HEK293 (cell line): ENCODE data around the gene GOLGA8S.
"Not testable (repeated sequence)": the region's sequence is repeated elsewhere in the genome, so short reads cannot be mapped to it uniquely, and the experiment has no call there.

ENCODE experiments used
- CTCF ChIA-PET: fragments of 350-600 bp; formaldehyde crosslinking; extraction: SDS; loops from one replicate; lab custom pipeline; 2021; ENCODE audit warnings: antibody characterized with exemption; lab: Yijun Ruan, JAX
- POLR2A ChIA-PET: fragments of 300-600 bp; formaldehyde crosslinking; extraction: SDS; loops from one replicate; lab custom pipeline; 2020; ENCODE audit warnings: antibody characterized with exemption, inconsistent platforms; lab: Yijun Ruan, JAX
- H3K27ac ChIP-seq: fragments of 200-500 bp; sonication (Bioruptor generic); 2 replicates; pipeline ENCODE4 v1.5.1; 2014; ENCODE audit warnings: low read depth, low read length, control low read depth, inconsistent platforms; ENCODE audit errors: extremely low read depth
- H3K36me3 ChIP-seq, 2 experiments: fragments of 200-500 bp in 1 of 2; sonication (Bioruptor generic) in 1 of 2; 1 replicate in 1 of 2; 2 replicates in 1 of 2; pipeline ENCODE4 v1.5.1; 2014 to 2017; ENCODE audit warnings: inconsistent platforms in 2 of 2, low read length in 2 of 2; ENCODE audit not compliant: control insufficient read depth in 2 of 2, insufficient read depth in 1 of 2
- H3K4me1 ChIP-seq: fragments of 200-500 bp; sonication (Bioruptor generic); 2 replicates; pipeline ENCODE4 v1.5.1; 2014; ENCODE audit warnings: mild to moderate bottlenecking, low read length, inconsistent platforms; ENCODE audit not compliant: control insufficient read depth, insufficient read depth
- H3K4me3 ChIP-seq: 2 replicates; pipeline ENCODE4 v1.5.1; 2011; ENCODE audit warnings: low read depth, mild to moderate bottlenecking, control low read depth, low read length, moderate library complexity
- H3K9me3 ChIP-seq: fragments of 200-500 bp; sonication (Bioruptor generic); 2 replicates; pipeline ENCODE4 v1.5.1; 2014; ENCODE audit warnings: low read depth, low read length, inconsistent platforms; ENCODE audit not compliant: control insufficient read depth, insufficient read depth
- OSR2 ChIP-seq: fragments of 450-650 bp; formaldehyde crosslinking; IDR thresholded peaks from 2 replicates; pipeline ENCODE4 v1.5.1; 2016; ENCODE audit warnings: missing biosample characterization, missing genetic modification characterization
- PRDM6 ChIP-seq: fragments of 450-650 bp; formaldehyde crosslinking; IDR thresholded peaks from 2 replicates; pipeline ENCODE4 v1.5.1; 2017; ENCODE audit warnings: missing biosample characterization, missing genetic modification characterization
- SETDB1 ChIP-seq: IDR thresholded peaks from one replicate; pipeline ENCODE4 v1.6.1; 2017; ENCODE audit warnings: mild to moderate bottlenecking, low read length, moderate library complexity, mixed read lengths; ENCODE audit not compliant: insufficient read length
- ZEB2 ChIP-seq: fragments of 450-650 bp; formaldehyde crosslinking; IDR thresholded peaks from 2 replicates; pipeline ENCODE4 v1.5.1; 2016; ENCODE audit warnings: missing biosample characterization, missing genetic modification characterization
- ZNF140 ChIP-seq: fragments of 450-650 bp; formaldehyde crosslinking; IDR thresholded peaks from 2 replicates; pipeline ENCODE4 v1.5.1; 2016; ENCODE audit warnings: missing biosample characterization, missing genetic modification characterization
- ZNF221 ChIP-seq: fragments of 450-650 bp; formaldehyde crosslinking; IDR thresholded peaks from 2 replicates; pipeline ENCODE4 v1.5.1; 2017; ENCODE audit warnings: missing biosample characterization, missing genetic modification characterization, borderline replicate concordance
- ZNF266 ChIP-seq: fragments of 450-650 bp; formaldehyde crosslinking; IDR thresholded peaks from 2 replicates; pipeline ENCODE4 v1.5.1; 2016; ENCODE audit warnings: missing biosample characterization, missing genetic modification characterization, low read depth
- ZNF362 ChIP-seq: fragments of 450-650 bp; formaldehyde crosslinking; IDR thresholded peaks from 2 replicates; pipeline ENCODE4 v1.5.1; 2016; ENCODE audit warnings: missing biosample characterization, missing genetic modification characterization
- ZNF521 ChIP-seq: fragments of 450-650 bp; formaldehyde crosslinking; IDR thresholded peaks from 2 replicates; pipeline ENCODE4 v1.5.1; 2017; ENCODE audit warnings: missing biosample characterization, mild to moderate bottlenecking, missing genetic modification characterization
- ZNF645 ChIP-seq: fragments of 450-650 bp; formaldehyde crosslinking; IDR thresholded peaks from 2 replicates; pipeline ENCODE4; 2016; ENCODE audit warnings: missing biosample characterization, missing genetic modification characterization
- TF ChIP-seq, protein P1 (sequence below): fragments of 450-650 bp; formaldehyde crosslinking; IDR thresholded peaks from 2 replicates; pipeline ENCODE4 v1.5.1; 2017; ENCODE audit warnings: missing biosample characterization, missing genetic modification characterization

GOLGA8S gene

DNA sequence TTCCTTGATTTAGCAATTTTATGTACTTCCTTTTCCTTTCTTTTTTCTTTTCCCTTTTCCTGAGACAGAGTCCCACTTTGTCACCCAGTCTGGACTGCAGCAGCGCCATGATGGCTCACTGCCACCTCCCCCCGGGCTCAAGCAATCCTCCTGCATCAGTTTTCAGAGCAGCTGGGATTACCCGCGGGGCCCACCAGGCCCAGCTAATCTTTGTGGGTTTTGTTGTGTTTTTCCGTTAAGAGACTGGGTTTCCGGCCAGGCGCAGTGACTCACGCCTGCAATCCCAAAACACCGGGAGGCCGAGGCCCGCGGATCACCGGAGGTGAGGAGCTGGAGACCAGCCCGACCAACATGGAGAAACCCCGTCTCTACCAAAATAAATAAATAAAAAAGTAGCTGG, 17.7 kb downstream of the GOLGA8S start (continued):
- TF ChIP-seq ZEB2 (tag by site-specific recombination) (no peak), ZNF521 (tag by site-specific recombination) (no peak), ZNF140 (tag by site-specific recombination) (no peak), ZNF645 (tag by site-specific recombination) (no peak), OSR2 (no peak), SETDB1 (no peak), ZNF362 (tag by site-specific recombination) (no peak), PRDM6 (tag by site-specific recombination) (no peak), ZNF221 (tag by site-specific recombination) (no peak), ZNF266 (tag by site-specific recombination) (no peak)
- TF ChIP-seq, protein P1, sequence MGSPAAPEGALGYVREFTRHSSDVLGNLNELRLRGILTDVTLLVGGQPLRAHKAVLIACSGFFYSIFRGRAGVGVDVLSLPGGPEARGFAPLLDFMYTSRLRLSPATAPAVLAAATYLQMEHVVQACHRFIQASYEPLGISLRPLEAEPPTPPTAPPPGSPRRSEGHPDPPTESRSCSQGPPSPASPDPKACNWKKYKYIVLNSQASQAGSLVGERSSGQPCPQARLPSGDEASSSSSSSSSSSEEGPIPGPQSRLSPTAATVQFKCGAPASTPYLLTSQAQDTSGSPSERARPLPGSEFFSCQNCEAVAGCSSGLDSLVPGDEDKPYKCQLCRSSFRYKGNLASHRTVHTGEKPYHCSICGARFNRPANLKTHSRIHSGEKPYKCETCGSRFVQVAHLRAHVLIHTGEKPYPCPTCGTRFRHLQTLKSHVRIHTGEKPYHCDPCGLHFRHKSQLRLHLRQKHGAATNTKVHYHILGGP (tag by site-specific recombination), result no peak
- TF ChIP-seq, all 188 proteins: peak for 0

DNA sequence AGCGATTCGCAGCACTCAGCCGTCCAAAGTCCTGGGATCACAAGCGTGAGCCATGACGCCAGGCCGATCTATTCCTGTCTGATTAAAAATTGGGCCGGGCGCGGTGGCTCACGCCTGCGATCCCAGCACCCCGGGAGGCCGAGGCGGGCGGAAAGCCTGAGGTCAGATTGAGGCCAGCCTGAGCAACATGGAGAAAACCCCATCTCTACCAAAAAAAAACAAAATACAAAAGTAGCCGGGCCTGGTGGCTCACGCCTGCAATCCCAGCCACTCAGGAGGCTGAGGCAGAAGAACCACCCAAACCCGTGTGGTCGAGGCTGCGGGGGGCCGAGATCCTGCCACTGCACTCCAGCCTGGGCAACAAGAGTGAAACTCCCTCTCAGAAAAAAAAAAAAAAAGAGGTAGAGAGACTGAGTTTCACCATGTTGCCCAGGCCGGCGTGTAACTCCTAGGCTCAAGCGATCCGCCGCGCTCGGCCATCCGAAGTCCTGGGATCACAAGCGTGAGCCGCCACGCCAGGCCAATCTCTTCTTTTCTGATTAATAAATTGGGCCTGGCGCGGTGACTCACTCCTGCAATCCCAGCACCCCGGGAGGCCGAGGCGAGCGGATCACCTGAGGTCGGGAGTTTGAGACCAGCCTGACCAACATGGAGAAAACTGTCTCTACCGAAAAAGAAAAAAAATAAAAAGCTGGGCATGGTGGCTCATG, 18.5 kb downstream of the GOLGA8S start:
- CTCF ChIA-PET, H3K27ac ChIP-seq, POLR2A ChIA-PET, H3K4me3 ChIP-seq, H3K4me1 ChIP-seq, H3K9me3 ChIP-seq, H3K36me3 ChIP-seq: not testable (repeated sequence)

DNA sequence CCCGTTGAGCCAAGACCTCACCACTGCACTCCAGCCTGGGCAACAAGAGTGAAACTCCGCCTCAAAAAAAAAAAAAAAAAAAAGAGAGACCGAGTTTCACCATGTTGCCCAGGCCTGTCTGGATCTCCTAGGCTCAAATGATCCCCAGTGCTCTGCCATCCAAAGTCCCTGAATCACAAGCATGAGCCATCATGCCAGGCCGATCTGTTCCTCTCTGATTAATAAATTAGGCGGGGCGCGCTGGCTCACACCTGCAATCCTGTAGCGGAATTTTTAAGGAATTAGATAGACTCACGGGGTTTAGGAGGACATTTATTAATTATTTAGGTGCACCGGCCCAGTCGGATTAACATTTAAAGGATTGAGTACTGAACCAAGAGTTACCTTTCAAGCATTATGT, 19.7 kb downstream of the GOLGA8S start:
- H3K9me3 ChIP-seq, H3K36me3 ChIP-seq, H3K27ac ChIP-seq, H3K4me3 ChIP-seq, H3K4me1 ChIP-seq, POLR2A ChIA-PET, CTCF ChIA-PET: not testable (repeated sequence)

DNA sequence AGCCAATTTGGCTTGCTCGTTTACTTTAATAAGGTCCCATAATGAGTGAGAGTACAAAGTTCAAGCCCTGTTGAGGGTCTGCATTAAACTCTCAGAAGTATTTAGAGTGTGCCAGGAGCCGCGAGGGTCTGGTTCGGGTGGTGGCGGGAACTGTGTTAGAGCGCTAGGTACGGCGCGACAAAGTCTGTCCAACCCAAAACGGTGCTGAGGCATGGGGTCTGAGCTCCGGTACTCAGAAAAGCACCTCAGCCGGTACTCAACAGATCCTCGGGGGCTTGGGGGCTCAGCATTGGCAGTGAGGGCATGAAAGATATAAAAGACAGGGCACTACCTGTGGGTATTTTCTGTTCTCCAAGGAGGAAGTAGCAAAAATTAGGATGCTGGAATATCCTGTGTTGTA, 24.4 kb downstream of the GOLGA8S start:
- POLR2A ChIA-PET, H3K27ac ChIP-seq, H3K4me1 ChIP-seq, H3K9me3 ChIP-seq, H3K4me3 ChIP-seq, CTCF ChIA-PET, H3K36me3 ChIP-seq: not testable (repeated sequence)

DNA sequence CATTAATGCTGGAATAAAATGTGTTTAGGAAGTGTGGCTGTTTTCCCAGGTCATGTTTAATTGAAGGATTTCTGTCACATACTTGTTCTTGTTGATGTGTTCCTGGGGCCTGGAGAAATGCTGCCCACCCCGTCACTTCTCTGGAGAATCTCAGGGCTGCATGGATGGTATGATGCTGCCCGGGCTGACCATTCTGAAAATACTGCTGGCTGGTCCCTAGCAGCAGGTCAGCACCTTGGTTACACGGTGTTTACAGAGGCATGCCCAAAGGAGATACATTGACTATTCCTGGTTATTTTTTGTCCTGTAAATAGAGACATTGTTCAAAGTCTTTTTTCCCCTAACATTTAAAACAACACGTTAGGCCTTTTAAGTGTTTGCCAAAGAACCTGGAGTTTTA, 26.2 kb downstream of the GOLGA8S start:
- H3K4me3 ChIP-seq, H3K9me3 ChIP-seq, H3K36me3 ChIP-seq, H3K27ac ChIP-seq, CTCF ChIA-PET, H3K4me1 ChIP-seq, POLR2A ChIA-PET: not testable (repeated sequence)
